Right lung (tissue), 5 donors: ENCODE data around the gene TMEM121B. TPM values are rescaled to one million over a fixed set of nuclear protein-coding genes. Genes with fewer than 3 reads are reported as not detected.

Experiments used
- DNase-seq, 2 donors: peaks; one replicate each; pipeline ENCODE4 v3.0.0-alpha.2; 2013
- polyA plus RNA-seq, 5 donors: library from polyadenylated mRNA; unstranded; fragments of 120-200 nt; gene quantifications; one replicate each; pipeline versions ENCODE4 v1.2.1 to v1.2.3, GENCODE V29; 2013; ENCODE audit warnings: inconsistent platforms in 1 of 5, low replicate concordance in 1 of 5; ENCODE audit not compliant: insufficient read length in 5 of 5, insufficient read depth in 1 of 5

The TMEM121B gene
- polyA plus RNA-seq, 5 donors, result 0.51 to 1.1 (median 0.77) TPM

- no peak for DNase-seq
These were observed 8.6 kb downstream of the TMEM121B start for GRCh38 chr22:17112491-17113042.

DNA sequence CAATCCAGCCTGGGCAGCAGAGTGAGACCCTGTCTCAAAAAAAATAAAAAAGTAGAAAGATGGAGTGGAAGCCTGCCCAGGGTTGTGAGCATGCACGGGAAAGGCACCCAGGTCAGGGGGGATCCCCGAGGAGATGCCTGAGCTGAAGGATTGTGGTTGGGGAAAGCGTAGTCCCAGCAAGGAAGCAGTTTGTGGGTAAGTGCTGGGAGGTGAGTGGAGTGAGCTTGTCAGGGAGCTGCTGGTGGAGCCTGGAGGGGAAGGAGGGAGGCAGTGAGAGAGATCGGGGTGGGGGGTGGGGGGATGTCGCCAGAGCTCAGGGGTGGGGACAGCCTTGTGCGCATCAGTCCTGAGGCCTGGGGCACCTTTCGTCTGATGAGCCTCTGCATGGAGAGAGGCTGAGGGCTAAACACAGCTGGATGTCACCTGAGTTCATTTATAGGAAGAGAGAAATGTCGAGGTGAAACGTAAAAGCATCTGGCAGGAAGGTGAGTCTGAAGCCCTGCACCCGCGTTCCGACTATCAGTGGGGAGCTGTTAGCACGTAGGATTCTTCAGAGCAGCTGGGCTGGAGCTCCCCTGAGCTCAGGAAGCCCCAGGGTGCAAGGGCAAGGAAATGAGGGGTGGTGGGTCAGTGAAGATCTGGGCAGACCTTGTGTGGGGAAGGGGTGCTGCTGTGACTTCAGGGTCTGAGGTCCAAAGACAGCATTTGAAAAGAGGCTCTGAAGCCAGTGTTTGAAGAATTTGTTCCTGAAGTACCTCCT is 10.2 kb downstream of the TMEM121B start:
- DNase-seq, result no peak

DNA sequence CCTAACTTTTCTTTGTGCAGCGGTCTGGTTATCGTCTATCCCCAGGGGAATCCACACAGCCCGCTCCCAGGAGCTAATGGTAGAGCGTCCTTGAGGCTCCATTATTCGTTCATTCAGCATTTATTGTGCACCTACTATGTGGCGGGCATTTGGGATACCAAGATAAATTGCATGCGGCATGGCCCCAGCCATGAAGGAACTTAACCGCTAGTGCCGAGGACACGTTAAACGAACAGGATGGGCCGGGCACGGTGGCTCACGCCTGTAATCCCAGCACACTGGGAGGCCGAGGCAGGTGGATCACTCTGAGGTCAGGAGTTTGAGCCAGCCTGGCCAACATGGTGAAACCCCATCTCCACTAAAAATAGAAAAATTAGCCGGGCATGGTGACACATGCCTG is 11.2 kb downstream of the TMEM121B start:
- DNase-seq, result no peak

GRCh38 chr22:17109113-17109865 is 11.9 kb downstream of the TMEM121B start:
- DNase-seq, result no peak

GRCh38 chr22:17108256-17109112 is 12.7 kb downstream of the TMEM121B start:
- DNase-seq, result no peak

- no peak for DNase-seq
These were observed 13.7 kb downstream of the TMEM121B start for GRCh38 chr22:17107547-17107810.

DNA sequence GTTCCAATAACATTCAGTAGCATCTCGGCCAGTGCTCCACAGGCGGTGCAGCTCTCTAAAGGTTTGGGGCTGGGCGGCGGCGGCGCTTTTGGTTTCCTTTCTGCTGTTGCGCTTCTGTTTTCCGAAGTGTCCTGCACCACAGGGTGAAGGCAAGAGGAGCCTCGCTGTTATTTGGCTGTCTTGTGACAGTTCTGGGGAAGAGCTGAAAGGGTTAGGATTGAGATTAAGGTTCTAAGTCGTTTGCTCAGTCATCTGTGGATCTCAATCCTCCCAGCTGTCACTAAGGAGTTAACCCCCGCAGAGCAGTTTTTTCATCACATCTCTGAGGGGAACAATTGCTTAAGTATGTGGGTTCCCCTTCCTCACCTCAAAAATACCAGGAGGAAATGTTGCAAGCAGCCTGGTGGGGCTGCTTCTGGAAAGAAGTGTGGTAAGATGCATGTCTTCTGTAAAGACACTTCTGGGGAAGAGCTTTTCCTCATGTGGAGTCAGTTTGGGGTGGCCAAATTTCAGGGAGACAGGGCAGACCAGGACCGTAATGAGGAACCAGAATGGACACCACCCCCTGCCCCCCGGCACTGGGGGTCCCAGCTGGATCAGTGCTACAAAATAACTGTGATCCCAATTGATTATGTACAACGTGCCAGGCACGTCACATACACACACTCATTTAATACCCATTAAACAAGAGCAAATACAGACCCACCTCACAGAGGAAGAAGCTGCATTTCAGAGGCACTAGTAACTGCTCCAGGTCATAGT is 14.2 kb downstream of the TMEM121B start:
- DNase-seq, result no peak

GRCh38 chr22:17106161-17106784 is 14.9 kb downstream of the TMEM121B start:
- no peak for DNase-seq

- no peak for DNase-seq
These were observed 15.7 kb downstream of the TMEM121B start for GRCh38 chr22:17105143-17106129.

- DNase-seq, result no peak
These were observed 16.7 kb downstream of the TMEM121B start for GRCh38 chr22:17104336-17104935.

GRCh38 chr22:17103351-17103750 is 17.8 kb downstream of the TMEM121B start:
- no peak for DNase-seq

GRCh38 chr22:17102297-17102667 is 18.9 kb downstream of the TMEM121B start:
- DNase-seq, result no peak

GRCh38 chr22:17101475-17102296 is 19.5 kb downstream of the TMEM121B start:
- DNase-seq, result no peak

GRCh38 chr22:17100621-17101020 is 20.5 kb downstream of the TMEM121B start:
- DNase-seq, result no peak

GRCh38 chr22:17098379-17098819 is 22.8 kb downstream of the TMEM121B start:
- no peak for DNase-seq

DNA sequence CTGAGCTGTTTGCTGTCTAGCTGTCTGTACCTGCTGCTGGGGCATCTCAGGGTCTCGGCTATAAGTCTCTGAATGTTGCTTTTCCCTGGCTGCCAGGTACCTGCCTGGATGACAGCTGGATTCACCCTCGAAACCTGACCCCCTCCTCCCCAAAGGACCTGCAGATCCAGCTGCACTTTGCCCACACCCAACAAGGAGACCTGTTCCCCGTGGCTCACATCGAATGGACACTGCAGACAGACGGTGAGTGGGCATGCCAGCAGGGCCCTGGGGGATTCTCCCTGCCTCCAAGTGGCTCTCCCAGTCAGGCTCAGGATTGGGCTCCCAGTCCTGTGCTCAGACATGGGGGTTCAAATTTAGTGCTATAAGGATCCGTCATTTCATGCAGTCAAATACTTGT is 23.5 kb downstream of the TMEM121B start:
- no peak for DNase-seq

- DNase-seq, result no peak
These were observed 24.1 kb downstream of the TMEM121B start for GRCh38 chr22:17097062-17097461.

DNA sequence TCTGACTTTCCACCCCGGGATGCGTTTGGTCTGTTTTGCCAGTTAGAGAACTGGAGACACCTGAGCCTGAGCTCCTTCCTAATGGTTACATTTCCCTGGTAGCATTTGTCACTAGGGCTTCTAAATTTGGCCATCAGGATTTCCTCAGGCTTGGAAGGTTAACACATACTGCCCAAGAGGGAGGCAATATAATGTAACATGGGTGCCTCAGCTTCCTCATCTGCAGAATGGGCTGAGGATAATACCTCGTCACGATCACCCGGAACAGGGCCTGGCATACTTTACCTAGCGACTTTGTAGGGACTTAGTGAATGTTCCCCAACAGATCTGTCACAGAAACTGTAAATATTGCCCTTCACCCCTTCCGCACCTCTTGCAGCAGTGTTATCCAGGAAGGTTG is 25.1 kb downstream of the TMEM121B start:
- no peak for DNase-seq
